RWPE1 (cell line): ENCODE data around the gene ELMOD1.

Source experiments
- CTCF ChIA-PET: fragments of 350-600 bp; sonication (Branson Sonifier 250); formaldehyde crosslinking; extraction: SDS; loops from one replicate; lab custom pipeline; 2021; lab: Yijun Ruan, JAX
- POLR2A ChIA-PET: fragments of 400-600 bp; formaldehyde crosslinking; extraction: SDS; loops from one replicate; lab custom pipeline; 2020; ENCODE audit warnings: antibody characterized with exemption; ENCODE audit not compliant: low non-redundant PET; lab: Yijun Ruan, JAX
- DNase-seq: peaks from one replicate; pipeline ENCODE4 v3.0.0; 2012; ENCODE audit warnings: low spot score
- H3K27ac ChIP-seq: fragments of 450-650 bp; 2 replicates; pipeline ENCODE4 v1.5.1; 2017
- CTCF ChIP-seq: fragments of 450-650 bp; conservative IDR thresholded peaks from 2 replicates; pipeline ENCODE4 v1.5.1; 2017; ENCODE audit warnings: low read depth, mild to moderate bottlenecking

ELMOD1 gene

GRCh38 chr11:107590460-107591377 lies at the start of gene ELMOD1:
TSS of gene ELMOD1 (plus strand) at chr11:107591147. CDS start at chr11:107618190, 27,043 bp downstream.
- DNase-seq, result peak; percentile 59
- no peak within 1 kb of the TSS for H3K27ac ChIP-seq
- ChIA-PET CTCF (interaction anchor here (0.5 kb wide), 1 partner anchor 14 kb away, joined by 3 read pairs; no protein-coding TSS in a partner anchor), POLR2A (no interaction called here)
- TF ChIP-seq CTCF, result peak; percentile 41

DNA sequence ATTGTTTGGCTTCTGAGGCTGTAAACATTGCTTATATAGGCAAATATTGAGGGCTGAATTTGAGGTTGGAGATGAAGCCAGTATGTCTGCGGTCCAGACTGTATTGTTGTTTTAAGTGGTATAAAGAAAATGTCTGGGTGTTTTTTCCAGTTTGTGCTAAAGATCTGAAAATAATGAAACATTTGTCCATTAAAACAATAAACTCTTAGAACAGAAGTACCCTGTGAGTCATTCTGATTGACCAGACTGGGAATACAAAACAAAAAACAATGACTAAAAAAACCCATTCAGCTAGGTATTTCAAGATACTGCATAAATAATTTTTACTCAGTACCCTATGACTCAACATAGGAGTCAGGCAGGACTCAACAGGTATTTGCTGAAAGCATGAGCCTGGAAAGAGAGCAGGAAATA lies 45.8 kb upstream of the ELMOD1 start:
- POLR2A ChIA-PET, result no interaction called here
- H3K27ac ChIP-seq, result no peak overlapping the region
- peak; percentile 89 for DNase-seq
- TF ChIP-seq CTCF, result no peak
- CTCF ChIA-PET, result interaction anchor here (0.6 to 1.0 kb wide), 5 partner anchors 17 to 1534 kb away, joined by 3 to 4 read pairs (median 3); no protein-coding TSS in a partner anchor

DNA sequence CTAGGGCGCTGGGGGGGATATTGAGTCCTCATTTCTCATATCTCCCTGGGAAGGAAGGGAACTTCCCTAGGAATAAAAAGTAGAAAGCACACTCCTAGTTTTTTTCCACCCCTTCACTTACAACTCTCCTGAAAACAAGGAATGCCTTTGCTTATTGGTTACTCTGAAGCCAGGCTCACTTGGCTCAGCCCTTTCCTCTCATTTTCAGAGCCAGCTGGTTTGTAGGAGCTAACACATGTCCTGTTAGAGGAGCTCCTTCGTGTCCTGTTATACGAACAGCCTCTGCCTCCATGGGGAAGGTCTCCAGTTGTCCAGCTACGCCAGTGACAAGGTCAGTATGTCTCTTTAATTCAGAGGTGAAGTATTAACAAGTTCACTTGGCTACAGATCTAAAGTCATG lies 43.0 kb upstream of the ELMOD1 start:
- TF ChIP-seq CTCF, result no peak
- no peak overlapping the region for H3K27ac ChIP-seq
- DNase-seq, result no peak
- ChIA-PET POLR2A (no interaction called here), CTCF (interaction anchor here (0.6 to 2.2 kb wide), 4 partner anchors 7 to 1023 kb away, joined by 3 to 19 read pairs (median 6); no protein-coding TSS in a partner anchor)

- peak; percentile 16 for DNase-seq
- ChIA-PET POLR2A (no interaction called here), CTCF (interaction anchor here (0.5 to 2.2 kb wide), 11 partner anchors 11 to 1506 kb away, joined by 3 to 19 read pairs (median 3); no protein-coding TSS in a partner anchor)
- peak; percentile 92 for TF ChIP-seq CTCF
- no peak overlapping the region for H3K27ac ChIP-seq
Observed at GRCh38 chr11:107549253-107549953, 41.5 kb upstream of the ELMOD1 start.

DNA sequence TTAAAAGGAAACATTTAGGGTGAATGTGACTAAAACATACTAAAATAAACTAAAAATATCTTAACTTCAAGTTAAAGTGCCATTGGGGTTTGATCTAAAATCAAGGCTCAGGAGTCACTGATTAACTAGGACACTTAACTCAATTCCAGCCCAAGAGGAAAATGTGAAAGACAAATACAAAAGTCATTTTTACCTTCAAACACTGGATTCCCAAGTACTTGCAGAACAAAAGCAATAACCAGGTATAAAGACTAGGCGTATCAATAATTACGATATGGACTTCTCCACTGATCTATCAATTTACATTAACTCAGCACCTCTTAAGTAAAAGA lies 41.0 kb upstream of the ELMOD1 start:
- no peak for DNase-seq
- no peak for TF ChIP-seq CTCF
- no peak overlapping the region for H3K27ac ChIP-seq
- POLR2A ChIA-PET, result no interaction called here
- CTCF ChIA-PET, result interaction anchor here (0.6 to 2.2 kb wide), 3 partner anchors 25 to 221 kb away, joined by 3 to 19 read pairs (median 3); no protein-coding TSS in a partner anchor

GRCh38 chr11:107550304-107550703 lies 40.6 kb upstream of the ELMOD1 start:
- no peak overlapping the region for H3K27ac ChIP-seq
- ChIA-PET POLR2A (no interaction called here), CTCF (interaction anchor here (0.6 kb wide), 2 partner anchors 26 to 220 kb away, joined by 3 read pairs; no protein-coding TSS in a partner anchor)
- TF ChIP-seq CTCF, result no peak
- DNase-seq, result no peak
